K562 (cell line): ENCODE results near the gene FBXL13. TPM values are rescaled to one million over a fixed set of nuclear protein-coding genes. Genes with fewer than 3 reads are reported as not detected.

Experiments
- ADNP ChIP-seq: fragments of 200-800 bp; sonication (Bioruptor generic); IDR thresholded peaks from 2 replicates; pipeline ENCODE4 v1.6.1; 2016; ENCODE audit warnings: missing genetic modification characterization, missing compliant biosample characterization
- AFF4 ChIP-seq: sonication (generic); formaldehyde crosslinking; IDR thresholded peaks from 2 replicates; pipeline ENCODE4 v1.8.0; 2023; ENCODE audit warnings: mild to moderate bottlenecking, missing genetic modification reagents
- ATF7 ChIP-seq: fragments of 450-650 bp; IDR thresholded peaks from 2 replicates; pipeline ENCODE4 v1.7.1; 2014; ENCODE audit warnings: mild to moderate bottlenecking, moderate library complexity
- C11orf30 ChIP-seq: fragments of 450-650 bp; IDR thresholded peaks from 2 replicates; pipeline ENCODE4 v1.6.1; 2016; ENCODE audit warnings: low read depth, mild to moderate bottlenecking
- CCNT2 ChIP-seq: IDR thresholded peaks from 2 replicates; pipeline ENCODE4 v1.6.1; 2011; ENCODE audit warnings: borderline replicate concordance, low read depth, mild to moderate bottlenecking, moderate library complexity, mixed read lengths, low read length; ENCODE audit not compliant: insufficient read length; ENCODE audit errors: extremely low read depth
- DIDO1 ChIP-seq: fragments of 450-650 bp; IDR thresholded peaks from 2 replicates; pipeline ENCODE4 v1.6.1; 2016; ENCODE audit warnings: low read depth, missing biosample characterization, missing genetic modification characterization
- FOSL1 ChIP-seq: fragments of 200-800 bp; sonication (Bioruptor generic); conservative IDR thresholded peaks from 2 replicates; pipeline ENCODE4 v1.6.1; 2016; ENCODE audit warnings: missing genetic modification characterization, missing compliant biosample characterization
- FOXK1 ChIP-seq: sonication (generic); formaldehyde crosslinking; IDR thresholded peaks from 2 replicates; pipeline ENCODE4 v1.8.0; 2022; ENCODE audit warnings: missing genetic modification reagents, mild to moderate bottlenecking, borderline replicate concordance
- GABPA ChIP-seq: fragments of 200-800 bp; sonication (Bioruptor generic); conservative IDR thresholded peaks from 2 replicates; pipeline ENCODE4 v1.6.1; 2016; ENCODE audit warnings: low read depth, missing genetic modification characterization, missing compliant biosample characterization
- GATA2 ChIP-seq: sonication (generic); formaldehyde crosslinking; IDR thresholded peaks from 2 replicates; pipeline ENCODE4 v1.4.0; 2020; ENCODE audit warnings: mild to moderate bottlenecking, missing genetic modification reagents
- NCOA4 ChIP-seq: fragments of 450-650 bp; IDR thresholded peaks from 2 replicates; pipeline ENCODE4 v1.6.1; 2018; ENCODE audit warnings: mild to moderate bottlenecking; ENCODE audit not compliant: partially characterized antibody
- NR3C1 ChIP-seq: sonication (generic); formaldehyde crosslinking; IDR thresholded peaks from 2 replicates; pipeline ENCODE4 v1.8.1; 2022; ENCODE audit warnings: missing genetic modification reagents
- PTRF ChIP-seq: fragments of 450-650 bp; IDR thresholded peaks from 2 replicates; pipeline ENCODE4 v1.6.1; 2016; ENCODE audit warnings: mild to moderate bottlenecking, missing genetic modification characterization, missing compliant biosample characterization
- RAD21 ChIP-seq, 2 experiments: fragments of 250-450 bp in 1 of 2; fragments of 450-650 bp in 1 of 2; sonication (Bioruptor Pico) in 1 of 2; formaldehyde crosslinking in 1 of 2; IDR thresholded peaks in 1 of 2; conservative IDR thresholded peaks in 1 of 2; 2 replicates each; pipeline versions ENCODE4 v1.4.0 to v1.8.0; 2020 to 2022; ENCODE audit warnings: mild to moderate bottlenecking in 2 of 2, moderate library complexity in 1 of 2
- STAT5A ChIP-seq: IDR thresholded peaks from 2 replicates; pipeline ENCODE4 v1.6.1; 2012; ENCODE audit warnings: low read length, inconsistent platforms, borderline replicate concordance
- STAT5B ChIP-seq: fragments of 250-450 bp; sonication (Bioruptor Pico); IDR thresholded peaks from 2 replicates; pipeline ENCODE4 v1.8.0; 2021; ENCODE audit warnings: mild to moderate bottlenecking, inconsistent platforms
- TCF3 ChIP-seq: sonication (generic); formaldehyde crosslinking; IDR thresholded peaks from 2 replicates; pipeline ENCODE4 v1.4.0; 2020; ENCODE audit warnings: mild to moderate bottlenecking, missing genetic modification reagents
- ZBTB9 ChIP-seq: fragments of 450-650 bp; formaldehyde crosslinking; IDR thresholded peaks from 2 replicates; pipeline ENCODE4 v1.4.0; 2020; ENCODE audit warnings: mild to moderate bottlenecking, moderate library complexity
- ZNF146 ChIP-seq: IDR thresholded peaks from one replicate; pipeline ENCODE4 v1.6.1; 2018; ENCODE audit warnings: missing compliant biosample characterization; ENCODE audit not compliant: unreplicated experiment
- ZNF197 ChIP-seq: fragments of 200-800 bp; sonication (Bioruptor generic); IDR thresholded peaks from 2 replicates; pipeline ENCODE4 v1.6.1; 2016; ENCODE audit warnings: low read depth, missing genetic modification characterization, missing compliant biosample characterization
- ZNF398 ChIP-seq: fragments of 250-450 bp; sonication (Bioruptor Pico); IDR thresholded peaks from 2 replicates; pipeline ENCODE4 v1.8.0; 2021; ENCODE audit warnings: moderate library complexity, mild to moderate bottlenecking, inconsistent platforms
- polyA plus RNA-seq, 8 experiments: library from polyadenylated mRNA; depleted of rRNA in 4 of 8; stranded (reverse) in 5 of 8; unstranded in 3 of 8; fragments of >200 nt; fragmentation: Nextera tagmentation in 2 of 8; fragmentation: Illumina TruSeq in 1 of 8; extraction: Ambion mirVana in 2 of 8; extraction: Trizol in 1 of 8; gene quantifications; 2 replicates each; pipeline versions ENCODE4 v1.2.1 to v1.2.3, GENCODE V29; 2011 to 2014; ENCODE audit warnings: inconsistent platforms in 1 of 8, missing spikeins in 1 of 8
- total RNA-seq, 7 experiments: library from RNA; depleted of rRNA in 6 of 7; stranded (reverse); fragments of >200 nt in 6 of 7; fragmentation: Illumina TruSeq in 2 of 7; extraction: Trizol in 2 of 7; gene quantifications; 2 replicates each; pipeline versions ENCODE4 v1.2.1 to v1.2.3, GENCODE V29; 2011 to 2021; ENCODE audit warnings: low replicate concordance in 1 of 7
- TF ChIP-seq, protein P1 (sequence below): fragments of 450-650 bp; IDR thresholded peaks from 2 replicates; pipeline ENCODE4 v1.6.1; 2016; ENCODE audit warnings: low read depth, mild to moderate bottlenecking, moderate library complexity

FBXL13 gene
- total and polyA plus RNA-seq, 9 of the 15 experiments (the other 6 are each of a cell fraction or from before 2014, with no cell fraction given), result 16.3 to 55.0 (median 25.4) TPM

DNA sequence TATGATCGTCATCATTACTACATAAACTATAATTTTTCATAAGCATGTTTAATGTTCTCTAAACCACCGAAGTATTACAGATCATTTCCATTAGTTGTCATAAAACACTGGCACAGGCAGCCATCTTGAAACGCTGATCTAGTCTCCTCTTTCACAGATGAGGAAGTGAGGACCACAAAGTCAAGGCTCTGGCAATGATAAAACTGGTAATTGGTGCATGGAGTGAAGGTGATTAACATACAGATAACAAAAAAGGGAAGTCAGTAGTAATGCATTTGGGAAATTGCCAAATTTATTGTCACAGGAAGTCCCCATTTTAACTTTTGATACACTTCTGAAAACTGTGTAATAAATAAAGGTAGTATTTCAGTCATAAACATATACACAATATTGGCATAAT lies 49.3 kb downstream of the FBXL13 start (continued):
- TF ChIP-seq AFF4 (CRISPR knock-in tag) (no peak), C11orf30 (no peak), PTRF (no peak), RAD21 (CRISPR knock-in tag; conservative IDR thresholded peaks at IDR 0.05 in 1 of 2, IDR thresholded peaks at IDR 0.05 in 1 of 2) (0 out of 4 replicates have a peak, but pooled peaks of 1 of the 2 experiments have one; percentile 19), NCOA4 (no peak), ZNF197 (CRISPR knock-in tag) (peak; percentile 74; the same call in 1 of the 2 replicates), STAT5A (peak; percentile 68), ZNF398 (CRISPR knock-in tag) (no peak), NR3C1 (no peak), CCNT2 (peak; percentile 79), DIDO1 (tag) (no peak), FOSL1 (tag) (peak; percentile 41; the same call in 1 of the 2 replicates), STAT5B (CRISPR knock-in tag) (no peak), ATF7 (peak; percentile 61), GATA2 (CRISPR knock-in tag) (peak; percentile 92), ADNP (peak; percentile 49; the same call in 1 of the 2 replicates), FOXK1 (no peak), TCF3 (CRISPR knock-in tag) (peak; percentile 92), ZBTB9 (CRISPR knock-in tag) (peak; percentile 61; the same call in 1 of the 2 replicates), ZNF146 (CRISPR knock-in tag) (no peak), GABPA (tag) (peak; percentile 29; the same call in 1 of the 2 replicates)
- TF ChIP-seq, protein P1, sequence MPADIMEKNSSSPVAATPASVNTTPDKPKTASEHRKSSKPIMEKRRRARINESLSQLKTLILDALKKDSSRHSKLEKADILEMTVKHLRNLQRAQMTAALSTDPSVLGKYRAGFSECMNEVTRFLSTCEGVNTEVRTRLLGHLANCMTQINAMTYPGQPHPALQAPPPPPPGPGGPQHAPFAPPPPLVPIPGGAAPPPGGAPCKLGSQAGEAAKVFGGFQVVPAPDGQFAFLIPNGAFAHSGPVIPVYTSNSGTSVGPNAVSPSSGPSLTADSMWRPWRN, result peak; percentile 70; the same call in 1 of the 2 replicates
